Measurements from ENCODE around the gene LAMA5. TPM values are rescaled to one million over a fixed set of nuclear protein-coding genes. Genes with fewer than 3 reads are reported as not detected.

LAMA5 gene
- total and polyA plus RNA-seq, 9 donors, result 4.7 to 115 (median 42.2) TPM

- no peaks in the 10 kb centered on the region for H3K36me3 ChIP-seq
- no peak for DNase-seq
- intact Hi-C loops (cut with DNase I), result no loop called here
- WGBS, 3 donors, result 87 to 94% (median 89%) methylated on average over 21 to 34 of the region's 34 CpGs
- H3K27me3 ChIP-seq, result no peaks in the 10 kb centered on the region
- TF ChIP-seq CTCF (IDR thresholded peaks at IDR 0.05) (no peak), EP300 (IDR thresholded peaks at IDR 0.05) (no peak)
- no peaks in the 10 kb centered on the region for H3K4me1 ChIP-seq (ENCODE audit: insufficient read depth)
- no peak overlapping the region for H3K27ac ChIP-seq
- no peaks in the 10 kb centered on the region for H3K9me3 ChIP-seq
- H3K4me3 ChIP-seq, result no peak overlapping the region
Measured at GRCh38 chr20:62337558-62338293, 29.4 kb downstream of the LAMA5 start.

GRCh38 chr20:62336775-62337557 lies 30.1 kb downstream of the LAMA5 start:
- DNase-seq, result peak in 1 of 5 donors; percentile 17
- TF ChIP-seq POLR2A (IDR thresholded peaks at IDR 0.05), result no peak
- no peak for TF ChIP-seq EP300 (IDR thresholded peaks at IDR 0.05)
- no peak for TF ChIP-seq CTCF (IDR thresholded peaks at IDR 0.05)
- intact Hi-C loops (cut with DNase I), result no loop called here
- Histone ChIP-seq H3K9me3 (no peaks in the 10 kb centered on the region), H3K27me3 (no peaks in the 10 kb centered on the region), H3K4me3 (no peak overlapping the region), H3K4me1 (ENCODE audit: insufficient read depth) (no peaks in the 10 kb centered on the region), H3K27ac (no peak overlapping the region), H3K36me3 (no peaks in the 10 kb centered on the region)
- 91 to 92% (median 91%) methylated on average over 53 of the region's 53 CpGs for WGBS, 3 donors

GRCh38 chr20:62336329-62336728 lies 30.8 kb downstream of the LAMA5 start:
- H3K4me1 ChIP-seq (ENCODE audit: insufficient read depth), result no peaks in the 10 kb centered on the region
- intact Hi-C loops (cut with DNase I), result no loop called here
- H3K27me3 ChIP-seq, result no peaks in the 10 kb centered on the region
- H3K4me3 ChIP-seq, result no peak overlapping the region
- TF ChIP-seq EP300 (IDR thresholded peaks at IDR 0.05) (no peak), POLR2A (IDR thresholded peaks at IDR 0.05) (no peak), CTCF (IDR thresholded peaks at IDR 0.05) (no peak)
- no peaks in the 10 kb centered on the region for H3K9me3 ChIP-seq
- DNase-seq, result no peak
- H3K36me3 ChIP-seq, result no peaks in the 10 kb centered on the region
- 76 to 82% (median 78%) methylated on average over 10 to 11 of the region's 11 CpGs for WGBS, 3 donors
- H3K27ac ChIP-seq, result no peak overlapping the region

- TF ChIP-seq CTCF (IDR thresholded peaks at IDR 0.05) (no peak), POLR2A (IDR thresholded peaks at IDR 0.05) (no peak), EP300 (IDR thresholded peaks at IDR 0.05) (no peak)
- H3K27me3 ChIP-seq, result no peaks in the 10 kb centered on the region
- WGBS, 3 donors, result 87 to 94% (median 89%) methylated on average over 6 of the region's 6 CpGs
- no peaks in the 10 kb centered on the region for H3K4me1 ChIP-seq (ENCODE audit: insufficient read depth)
- H3K36me3 ChIP-seq, result no peaks in the 10 kb centered on the region
- H3K9me3 ChIP-seq, result no peaks in the 10 kb centered on the region
- intact Hi-C loops (cut with DNase I), result no loop called here
- no peak for DNase-seq
- H3K27ac ChIP-seq, result no peak overlapping the region
- H3K4me3 ChIP-seq, result no peak overlapping the region
Measured at GRCh38 chr20:62335532-62335931, 31.6 kb downstream of the LAMA5 start.

All from ovary (tissue), 9 donors.